Mesothelial cell of epicardium (in vitro differentiated cells): ENCODE measurements around the gene NEK11. TPM values are rescaled to one million over a fixed set of nuclear protein-coding genes. Genes with fewer than 3 reads are reported as not detected.

Source experiments
- DNase-seq, 2 experiments: peaks; one replicate each; pipeline ENCODE4 v3.0.0; 2021; ENCODE audit warnings: low spot score in 2 of 2; ENCODE audit not compliant: unreplicated experiment in 2 of 2
- H3K27ac Mint-ChIP-seq: 2 replicates; pipeline ENCODE4 v1.8.0; 2021; ENCODE audit warnings: mixed read lengths
- H3K27me3 Mint-ChIP-seq: 2 replicates; pipeline ENCODE4 v1.8.0; 2021; ENCODE audit warnings: low read depth, mixed read lengths
- H3K36me3 Mint-ChIP-seq: 2 replicates; pipeline ENCODE4 v1.8.0; 2021; ENCODE audit warnings: mixed read lengths
- H3K4me1 Mint-ChIP-seq: 2 replicates; pipeline ENCODE4 v1.8.0; 2021; ENCODE audit warnings: mixed read lengths
- H3K4me3 Mint-ChIP-seq: 2 replicates; pipeline ENCODE4 v1.8.0; 2021; ENCODE audit warnings: mild to moderate bottlenecking, moderate library complexity, mixed read lengths
- H3K9me3 Mint-ChIP-seq: 2 replicates; pipeline ENCODE4 v1.8.0; 2021; ENCODE audit warnings: mixed read lengths
- total RNA-seq: library from RNA; stranded (reverse); gene quantifications from 3 replicates; pipeline ENCODE4 v1.2.1, GENCODE V29; 2021
- TF ChIP-seq, protein P1 (sequence below): fragments of 200-600 bp; sonication (generic); IDR thresholded peaks from one replicate; pipeline ENCODE4 v1.5.0; 2021; ENCODE audit warnings: antibody characterized with exemption; ENCODE audit not compliant: unreplicated experiment

NEK11 gene
- total RNA-seq, 1 donor from 2014 or later = 11.3 TPM

DNA sequence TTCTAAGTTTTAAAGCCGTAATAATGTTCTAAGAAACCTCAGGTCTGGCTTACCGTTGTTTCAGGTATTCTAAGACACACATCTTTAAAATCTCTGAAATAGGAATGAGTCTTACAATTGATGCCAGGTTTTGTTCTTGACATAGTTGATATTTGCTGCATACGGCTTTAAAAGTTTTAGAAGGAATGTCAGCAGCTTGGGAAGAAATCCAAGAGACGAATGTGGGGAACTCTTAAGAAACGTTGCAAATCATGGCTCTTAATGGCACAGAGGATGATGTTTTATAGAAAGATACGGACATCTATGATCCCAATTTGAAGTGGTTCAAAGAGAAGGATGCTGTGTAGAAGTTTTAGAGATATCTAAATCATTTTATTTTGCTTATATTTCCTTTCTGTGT is 366.4 kb downstream of the NEK11 start:
- Mint-ChIP-seq H3K27me3 (no peaks in the 10 kb centered on the region), H3K36me3 (no peaks in the 10 kb centered on the region), H3K4me1 (no peaks in the 10 kb centered on the region), H3K9me3 (no peaks in the 10 kb centered on the region), H3K27ac (no peak overlapping the region), H3K4me3 (no peak overlapping the region)
- TF ChIP-seq, protein P1, sequence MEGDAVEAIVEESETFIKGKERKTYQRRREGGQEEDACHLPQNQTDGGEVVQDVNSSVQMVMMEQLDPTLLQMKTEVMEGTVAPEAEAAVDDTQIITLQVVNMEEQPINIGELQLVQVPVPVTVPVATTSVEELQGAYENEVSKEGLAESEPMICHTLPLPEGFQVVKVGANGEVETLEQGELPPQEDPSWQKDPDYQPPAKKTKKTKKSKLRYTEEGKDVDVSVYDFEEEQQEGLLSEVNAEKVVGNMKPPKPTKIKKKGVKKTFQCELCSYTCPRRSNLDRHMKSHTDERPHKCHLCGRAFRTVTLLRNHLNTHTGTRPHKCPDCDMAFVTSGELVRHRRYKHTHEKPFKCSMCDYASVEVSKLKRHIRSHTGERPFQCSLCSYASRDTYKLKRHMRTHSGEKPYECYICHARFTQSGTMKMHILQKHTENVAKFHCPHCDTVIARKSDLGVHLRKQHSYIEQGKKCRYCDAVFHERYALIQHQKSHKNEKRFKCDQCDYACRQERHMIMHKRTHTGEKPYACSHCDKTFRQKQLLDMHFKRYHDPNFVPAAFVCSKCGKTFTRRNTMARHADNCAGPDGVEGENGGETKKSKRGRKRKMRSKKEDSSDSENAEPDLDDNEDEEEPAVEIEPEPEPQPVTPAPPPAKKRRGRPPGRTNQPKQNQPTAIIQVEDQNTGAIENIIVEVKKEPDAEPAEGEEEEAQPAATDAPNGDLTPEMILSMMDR = no peak
- no peak for DNase-seq

- Mint-ChIP-seq H3K9me3 (no peaks in the 10 kb centered on the region), H3K27me3 (no peaks in the 10 kb centered on the region), H3K27ac (no peak overlapping the region), H3K4me3 (no peak overlapping the region), H3K4me1 (no peaks in the 10 kb centered on the region), H3K36me3 (no peaks in the 10 kb centered on the region)
- TF ChIP-seq, protein P1 = no peak
- no peak for DNase-seq
These were observed 367.2 kb downstream of the NEK11 start for GRCh38 chr3:131393868-131394267.

DNA sequence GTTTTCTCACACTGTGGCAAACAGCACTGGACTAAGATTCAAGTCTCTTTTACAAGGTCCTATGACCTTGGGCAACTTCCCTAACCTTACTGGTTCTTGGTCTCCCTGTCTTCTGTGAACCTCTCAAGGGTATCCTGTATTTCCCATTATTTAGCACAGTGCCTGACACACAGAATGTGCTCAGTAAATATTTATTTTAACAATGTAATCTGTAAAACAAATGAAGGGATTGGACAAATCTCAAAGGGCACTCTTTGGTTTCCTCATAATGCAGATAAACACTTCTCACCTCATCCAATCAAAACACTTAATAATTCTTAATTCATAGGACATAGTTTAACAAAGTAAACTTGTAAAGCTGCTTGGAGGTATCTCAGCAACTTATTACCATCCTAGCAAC is 367.7 kb downstream of the NEK11 start:
- Mint-ChIP-seq H3K9me3 (peaks cover 4% of the 10 kb centered on the region), H3K36me3 (no peaks in the 10 kb centered on the region), H3K4me1 (no peaks in the 10 kb centered on the region), H3K4me3 (no peak overlapping the region), H3K27me3 (no peaks in the 10 kb centered on the region), H3K27ac (no peak overlapping the region)
- no peak for DNase-seq
- TF ChIP-seq, protein P1 = no peak

DNA sequence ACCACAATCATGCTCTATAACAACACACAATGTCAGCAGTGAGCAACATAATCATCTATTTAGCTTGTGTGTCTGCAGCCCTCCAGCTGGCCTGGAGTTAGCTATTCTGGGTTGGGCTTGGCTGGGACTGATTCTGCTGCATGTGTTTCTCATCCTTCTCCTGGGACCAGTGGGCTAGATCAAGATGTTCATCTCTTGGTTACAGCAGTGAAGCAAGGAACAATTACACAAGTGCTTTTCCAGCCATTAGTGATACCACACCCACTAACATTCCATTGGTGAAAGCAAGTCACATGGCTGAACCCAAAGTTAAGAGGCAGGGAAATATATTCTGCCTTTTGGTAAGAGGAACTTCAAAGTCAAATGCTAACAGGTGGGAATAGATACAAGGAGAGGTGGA is 369.5 kb downstream of the NEK11 start:
- TF ChIP-seq, protein P1 = no peak
- Mint-ChIP-seq H3K36me3 (no peaks in the 10 kb centered on the region), H3K9me3 (peaks cover 6% of the 10 kb centered on the region), H3K27me3 (no peaks in the 10 kb centered on the region), H3K4me1 (no peaks in the 10 kb centered on the region), H3K4me3 (no peak overlapping the region), H3K27ac (no peak overlapping the region)
- DNase-seq = no peak

DNA sequence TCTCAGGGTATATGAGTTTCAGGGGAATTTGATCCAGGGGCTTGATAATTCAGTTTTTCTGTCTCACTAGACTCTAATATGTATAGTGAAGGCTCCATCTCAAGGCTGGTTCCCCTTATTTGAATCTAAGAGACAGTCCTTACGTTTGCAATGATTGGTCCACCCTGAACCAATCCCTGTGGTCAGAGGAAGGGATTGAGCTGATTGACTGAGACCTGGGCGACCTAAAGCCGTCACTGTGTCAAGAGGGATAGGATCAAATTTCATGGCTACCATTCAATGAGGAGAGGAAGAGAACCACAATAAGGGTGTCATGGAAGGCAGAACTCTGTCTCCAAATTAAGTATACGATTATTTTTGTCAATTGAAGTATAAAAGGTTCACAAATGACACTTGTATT is 371.2 kb downstream of the NEK11 start:
- Mint-ChIP-seq H3K4me1 (no peaks in the 10 kb centered on the region), H3K4me3 (no peak overlapping the region), H3K9me3 (peaks cover 6% of the 10 kb centered on the region), H3K36me3 (no peaks in the 10 kb centered on the region), H3K27me3 (no peaks in the 10 kb centered on the region), H3K27ac (no peak overlapping the region)
- TF ChIP-seq, protein P1 = no peak
- DNase-seq = no peak

Other genes with a start within 250 kb of the NEK11 start
- gene ATP2C1, start 132.8 kb upstream of the NEK11 start, total RNA-seq = 88.8 to 98.4 TPM (median 92.0 TPM) in 3 replicates
- 7.4 to 9.0 TPM (median 7.5 TPM) in 3 replicates for gene ASTE1, start 52 bp upstream of the NEK11 start, total RNA-seq